Activated naive CD4-positive, alpha-beta T cell treated with anti-CD3 and anti-CD28 coated beads, Interleukin-2, amount 50 U/mL, for 16 hours (primary cell): ENCODE results near the gene TOP1.
A peak's percentile ranks its signal among the peaks of the same experiment; 100 is the strongest.
"Not testable (repeated sequence)": the region's sequence is repeated elsewhere in the genome, so short reads cannot be mapped to it uniquely, and the experiment has no call there.

Experiments
- DNase-seq: peaks from one replicate; pipeline ENCODE4 v3.0.0-alpha.2; 2020

Gene TOP1

DNA sequence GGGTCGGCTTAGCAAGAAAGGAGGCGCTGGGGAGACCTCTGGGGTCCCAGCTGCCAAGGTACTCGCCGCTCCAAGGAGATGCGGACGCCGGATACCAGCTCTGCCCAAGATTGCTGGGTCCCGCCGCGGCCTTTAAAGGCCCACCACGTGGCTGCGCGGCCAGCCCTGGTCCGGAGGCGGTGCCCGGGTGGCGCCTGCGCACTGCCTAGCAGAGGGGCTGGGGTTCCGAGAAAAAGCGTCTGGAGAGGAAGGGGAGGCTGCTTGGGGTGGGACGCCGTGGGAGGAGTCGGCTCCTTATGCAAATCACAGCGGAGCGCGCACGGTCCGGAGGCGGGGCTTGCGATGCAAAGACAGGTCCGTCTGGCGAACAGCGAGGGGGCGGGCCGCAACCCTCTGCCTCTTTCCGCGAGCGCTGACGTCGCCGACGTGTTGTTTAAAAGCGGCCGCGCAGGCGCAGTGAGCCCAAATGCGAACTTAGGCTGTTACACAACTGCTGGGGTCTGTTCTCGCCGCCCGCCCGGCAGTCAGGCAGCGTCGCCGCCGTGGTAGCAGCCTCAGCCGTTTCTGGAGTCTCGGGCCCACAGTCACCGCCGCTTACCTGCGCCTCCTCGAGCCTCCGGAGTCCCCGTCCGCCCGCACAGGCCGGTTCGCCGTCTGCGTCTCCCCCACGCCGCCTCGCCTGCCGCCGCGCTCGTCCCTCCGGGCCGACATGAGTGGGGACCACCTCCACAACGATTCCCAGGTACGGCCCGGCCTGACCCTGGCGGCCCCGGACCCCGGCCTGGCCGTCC, at the start of gene TOP1:
Gene TOP1, plus strand, starts transcription at position 464 of the 791 bp plus-strand sequence. Its CDS starts 246 bp downstream, at position 710.
- DNase-seq, result peak; percentile 100

DNA sequence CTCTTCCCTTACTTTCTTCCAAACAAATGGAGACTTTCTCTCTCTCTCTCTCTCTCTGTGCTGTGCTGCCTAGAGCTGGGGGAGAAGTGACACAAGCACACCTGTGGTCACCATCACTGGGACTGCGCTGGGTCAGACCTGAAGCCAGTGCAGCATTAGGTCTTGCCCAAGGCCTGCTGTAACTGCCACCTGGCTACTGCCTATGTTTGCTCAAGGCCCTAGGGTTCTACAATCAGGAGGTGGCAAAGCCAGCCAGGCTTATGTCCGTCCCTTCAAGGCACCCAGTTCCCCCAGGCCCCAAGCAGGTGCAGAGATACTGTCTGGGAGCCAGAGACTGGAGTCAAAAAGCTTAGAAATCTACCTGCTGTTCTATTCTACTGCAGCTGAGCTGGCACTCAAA, 49.4 kb upstream of the TOP1 start:
- no peak for DNase-seq

DNA sequence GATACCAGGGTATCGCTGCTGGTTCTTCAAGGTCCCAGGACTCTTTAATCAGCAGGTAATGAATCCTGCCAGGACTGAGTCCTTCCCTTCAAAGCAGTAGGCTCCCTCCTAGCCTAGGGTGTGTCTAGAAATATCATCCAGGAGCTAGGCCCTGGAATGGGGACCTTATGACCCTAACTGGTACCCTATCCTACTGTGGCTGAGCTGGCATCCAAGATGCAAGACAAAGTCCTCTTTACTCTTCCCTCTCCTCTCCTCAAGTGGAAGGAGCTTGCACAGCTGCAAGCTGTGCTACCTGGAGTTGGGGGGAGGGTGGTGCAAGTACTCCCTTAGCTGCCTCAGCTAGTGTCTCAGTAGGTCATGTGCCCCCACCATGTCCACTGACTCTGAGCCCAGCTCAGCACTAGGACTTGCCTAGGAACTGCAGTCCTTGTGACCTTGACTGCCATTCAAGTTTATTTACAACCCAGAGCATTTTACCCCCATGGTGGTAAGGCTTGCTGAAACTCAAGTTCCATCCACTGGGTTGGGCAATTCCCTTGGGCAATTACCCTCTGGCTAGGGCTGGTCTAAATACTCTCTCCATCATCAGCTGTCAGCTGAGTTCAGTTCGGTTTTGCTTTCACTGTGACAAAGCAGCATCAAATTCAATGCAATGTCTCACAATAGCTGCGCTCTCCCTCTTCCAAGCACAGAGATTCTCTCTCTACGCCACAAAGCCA, 48.4 kb upstream of the TOP1 start:
- DNase-seq, result no peak

DNA sequence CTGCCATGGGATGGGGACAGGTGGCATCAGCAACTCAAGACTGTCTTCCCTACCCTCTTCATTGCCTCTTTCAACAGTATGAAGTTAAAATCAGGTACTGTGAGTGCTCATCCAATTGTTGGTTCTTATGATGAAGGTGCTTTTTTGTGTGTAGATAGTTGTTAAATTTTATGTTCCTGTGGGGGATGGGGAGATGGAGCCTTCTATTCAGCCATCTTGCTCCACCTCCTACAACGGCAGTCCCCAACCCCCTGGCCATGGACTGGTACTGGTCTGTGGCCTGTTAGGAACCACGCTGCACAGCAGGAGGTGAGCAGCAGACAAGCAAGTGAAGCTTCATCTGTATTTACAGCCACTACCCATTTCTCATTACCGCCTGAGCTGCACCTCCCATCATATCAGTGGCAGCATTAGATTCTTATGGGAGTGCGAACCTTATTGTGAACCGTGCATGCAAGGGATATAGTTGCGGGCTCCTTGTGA, 47.8 kb upstream of the TOP1 start:
- DNase-seq, result no peak

DNA sequence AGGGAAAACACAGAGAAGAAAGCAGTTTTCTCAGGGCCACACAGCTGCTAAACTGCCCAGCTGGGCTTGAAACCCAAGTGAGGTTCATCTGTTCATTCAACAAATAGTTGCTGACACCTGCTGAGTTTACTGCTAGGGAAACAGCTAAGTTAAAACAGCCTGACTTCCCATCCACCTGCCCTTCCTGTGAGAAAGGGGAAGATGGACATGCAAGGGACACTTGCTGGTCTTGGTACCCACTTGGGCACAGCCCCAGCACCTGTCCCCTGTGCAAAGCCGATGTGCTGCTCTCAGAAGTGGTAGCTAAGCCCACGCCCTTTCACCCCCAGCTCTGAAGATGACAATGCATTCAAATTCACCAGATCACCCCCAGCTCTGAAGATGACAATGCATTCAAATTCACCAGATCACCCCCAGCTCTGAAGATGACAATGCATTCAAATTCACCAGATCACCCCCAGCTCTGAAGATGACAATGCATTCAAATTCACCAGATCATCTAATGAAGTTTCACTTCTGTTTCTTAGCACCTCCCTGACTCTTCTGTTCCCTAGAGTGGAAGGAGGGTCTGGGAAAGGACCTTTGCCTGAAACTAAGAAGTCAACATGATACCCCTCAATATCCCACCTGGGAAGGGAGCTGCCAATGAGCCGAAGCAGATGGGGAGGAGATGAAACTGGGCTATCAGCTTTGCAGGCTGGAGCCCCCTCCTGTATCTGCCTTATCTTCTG, 46.0 kb upstream of the TOP1 start:
- no peak for DNase-seq

DNA sequence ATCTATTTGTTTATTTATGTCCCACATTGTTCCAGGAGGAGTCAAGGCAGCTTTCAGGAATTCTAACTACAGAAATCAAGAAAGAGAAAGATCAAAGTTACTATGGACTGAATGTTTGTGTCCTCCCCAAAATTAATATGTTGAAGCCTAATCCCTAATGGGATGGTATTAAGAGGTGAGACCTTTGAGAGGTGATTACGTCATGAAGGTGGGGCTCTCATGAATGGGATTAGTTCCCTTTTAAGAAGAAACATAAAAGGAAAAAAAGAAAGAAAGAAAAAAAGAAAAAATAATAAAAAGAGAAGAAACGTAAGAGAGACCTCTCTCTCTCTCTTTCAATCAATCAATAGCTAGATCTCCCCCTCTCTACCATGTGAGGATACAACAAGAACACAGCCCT, 44.7 kb upstream of the TOP1 start:
- no peak for DNase-seq

DNA sequence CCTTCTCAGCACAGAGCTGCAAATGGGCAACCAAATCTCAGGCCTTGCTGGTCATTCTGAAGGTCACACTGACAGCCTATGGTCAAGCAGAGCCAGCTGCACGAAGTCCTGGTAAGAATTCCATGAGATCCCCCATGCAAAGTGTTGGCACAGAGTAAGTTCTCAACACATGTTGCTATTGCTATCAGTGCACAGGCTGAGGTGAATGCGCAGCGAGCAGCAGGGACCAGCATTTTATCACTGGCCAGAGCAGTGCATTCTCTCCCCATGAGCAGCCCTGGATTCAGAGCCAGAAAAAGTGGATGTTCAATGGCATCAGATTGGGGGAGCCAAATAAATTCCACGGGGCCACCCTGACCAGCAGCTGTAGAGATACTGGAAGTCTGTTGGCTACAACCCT, 44.1 kb upstream of the TOP1 start:
- no peak for DNase-seq

DNA sequence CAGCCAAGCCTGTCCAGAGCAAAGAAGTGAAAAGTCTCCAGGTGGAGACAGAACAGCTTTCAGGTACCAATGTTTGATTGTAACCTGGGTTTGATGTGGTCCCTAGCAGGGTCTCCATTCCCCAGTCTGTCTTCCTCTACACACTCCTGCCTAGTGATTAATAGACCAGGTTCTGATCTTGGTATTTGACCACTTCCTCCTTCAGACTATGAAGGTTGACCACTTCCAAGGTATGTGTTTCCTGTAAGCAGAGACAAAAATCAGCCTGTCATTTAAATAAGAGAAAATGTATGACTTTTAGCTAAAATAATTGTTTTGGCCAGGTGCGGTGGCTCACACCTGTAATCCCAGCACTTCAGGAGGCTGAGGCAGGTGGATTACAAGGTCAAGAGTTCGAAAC, 41.8 kb upstream of the TOP1 start:
- DNase-seq, result no peak

DNA sequence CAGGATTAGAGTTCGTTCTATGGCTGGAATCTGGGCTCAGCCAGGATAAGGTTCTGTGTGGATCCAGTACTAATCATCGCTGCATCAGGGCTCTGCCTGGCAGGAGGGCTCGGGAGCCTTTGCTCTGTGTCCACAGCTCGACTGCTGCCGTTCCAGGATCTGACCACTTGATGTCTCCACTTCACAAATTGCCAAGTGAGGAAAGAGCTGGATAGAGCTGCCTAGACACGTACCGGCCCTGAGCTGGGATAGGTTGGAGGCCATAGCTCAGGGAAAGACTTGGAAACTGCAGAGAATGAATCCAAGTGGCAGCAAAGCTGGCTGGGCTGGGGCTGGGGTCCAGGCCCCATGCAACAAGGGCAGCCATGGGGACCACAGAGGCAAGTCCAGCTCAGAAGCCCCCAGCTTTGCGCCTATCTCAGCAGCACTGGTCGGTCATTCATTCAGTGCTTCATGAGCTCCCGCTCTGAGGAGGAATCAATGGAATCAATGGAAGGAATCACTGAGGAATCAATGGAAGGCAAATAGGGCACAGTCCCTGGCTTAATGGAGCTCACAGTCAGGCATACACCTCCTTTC, 38.0 kb upstream of the TOP1 start:
- peak; percentile 66 for DNase-seq

DNA sequence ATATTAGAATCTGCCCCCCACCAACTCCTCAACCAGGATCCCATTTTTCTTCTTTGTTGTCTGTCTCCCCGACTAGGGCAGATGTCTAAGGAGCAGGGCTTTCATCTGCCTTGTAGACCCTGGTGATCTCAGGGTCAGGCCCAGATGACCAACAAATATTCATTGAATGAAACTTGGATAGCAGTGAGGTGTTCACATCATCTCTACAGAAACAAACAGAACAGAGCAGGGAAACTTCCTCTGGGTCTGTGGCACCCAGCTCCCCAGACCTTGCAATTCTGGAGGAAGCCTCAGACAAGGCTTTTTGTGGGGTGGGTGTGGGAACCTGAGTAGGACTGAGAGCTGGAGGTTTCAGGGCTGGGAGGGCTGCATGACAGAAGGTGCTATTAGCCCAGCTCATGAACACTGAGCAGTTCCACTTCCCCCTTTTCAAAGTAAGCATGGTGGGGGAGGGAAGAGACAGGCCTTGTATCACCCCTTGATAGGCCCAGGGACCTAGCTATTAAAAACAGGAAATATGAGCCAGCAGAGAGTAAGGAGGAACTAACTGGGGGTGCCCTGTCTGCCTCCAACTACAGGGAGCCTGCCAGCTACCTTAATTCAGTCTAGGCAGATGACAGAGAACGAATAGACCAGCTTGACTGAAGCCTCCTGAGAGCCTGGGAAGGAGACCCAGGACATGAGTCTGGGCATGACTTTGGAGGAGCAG, 37.3 kb upstream of the TOP1 start:
- DNase-seq, result no peak

DNA sequence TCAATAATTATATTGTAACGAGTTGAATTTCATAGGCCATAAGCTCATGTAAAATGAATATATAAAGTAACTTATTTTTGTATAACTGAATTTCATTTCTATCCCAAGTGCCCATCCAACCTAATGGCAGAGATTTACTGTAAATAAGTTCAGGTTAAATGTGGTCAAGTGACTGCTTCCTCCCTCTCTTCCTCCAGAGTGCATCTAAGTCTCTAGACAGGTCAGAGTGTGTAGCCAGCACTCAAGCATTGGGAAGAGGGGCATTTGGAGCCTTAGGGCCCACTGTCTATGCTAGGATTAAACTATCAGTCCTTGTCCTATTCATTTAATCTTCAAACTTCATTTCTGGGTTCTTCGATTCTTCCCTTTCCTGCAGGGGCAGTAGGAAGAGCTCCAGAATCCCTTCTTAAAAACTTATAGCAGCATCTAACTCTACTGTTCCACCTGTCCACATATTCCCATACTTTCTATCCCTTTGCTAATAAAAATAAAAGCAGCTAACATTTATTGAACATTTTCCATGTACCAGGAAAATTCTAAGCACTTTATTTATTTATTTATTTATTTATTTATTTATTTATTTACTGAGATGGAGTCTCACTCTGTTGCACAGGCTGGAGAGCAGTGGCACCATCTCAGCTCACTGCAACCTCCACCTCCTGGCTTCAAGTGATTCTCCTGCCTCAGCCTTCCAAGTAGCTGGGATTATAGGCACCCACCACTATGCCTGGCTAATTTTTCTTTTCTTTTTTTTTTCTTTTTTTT, 36.1 kb upstream of the TOP1 start:
- no peak for DNase-seq

DNA sequence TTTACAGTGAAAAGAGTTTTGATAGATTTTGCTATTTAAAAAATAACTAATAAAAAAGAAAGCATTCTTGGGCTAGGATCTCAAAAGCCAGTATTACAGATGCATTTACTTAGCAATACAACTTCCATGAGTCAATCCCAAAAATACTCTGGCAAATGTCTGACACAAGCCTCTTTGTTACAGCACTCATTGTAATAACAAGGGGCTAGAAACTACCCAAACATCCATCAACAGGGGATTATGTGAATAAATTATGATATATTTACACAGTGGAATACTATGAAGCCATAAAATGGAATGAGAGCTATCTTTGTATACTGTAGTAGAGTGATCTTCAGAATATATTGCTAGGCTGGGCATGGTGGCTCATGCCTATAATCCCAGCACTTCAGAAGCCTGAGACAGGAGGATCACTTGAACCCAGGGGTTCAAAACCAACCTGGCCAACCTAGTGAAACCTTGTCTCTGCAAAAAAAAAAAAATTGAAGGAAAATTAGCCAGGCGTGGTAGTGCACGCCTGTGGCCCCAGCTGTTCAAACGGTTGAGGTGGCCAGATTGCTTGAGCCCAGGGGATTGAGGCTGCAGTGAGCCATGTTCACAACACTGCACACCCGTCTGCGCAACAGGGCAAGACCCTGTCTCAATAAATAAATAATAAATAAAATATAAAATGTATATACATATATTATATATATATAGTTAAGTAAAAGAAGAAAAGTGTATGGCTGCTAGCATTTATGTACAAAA, 34.7 kb upstream of the TOP1 start:
- DNase-seq, result no peak

DNA sequence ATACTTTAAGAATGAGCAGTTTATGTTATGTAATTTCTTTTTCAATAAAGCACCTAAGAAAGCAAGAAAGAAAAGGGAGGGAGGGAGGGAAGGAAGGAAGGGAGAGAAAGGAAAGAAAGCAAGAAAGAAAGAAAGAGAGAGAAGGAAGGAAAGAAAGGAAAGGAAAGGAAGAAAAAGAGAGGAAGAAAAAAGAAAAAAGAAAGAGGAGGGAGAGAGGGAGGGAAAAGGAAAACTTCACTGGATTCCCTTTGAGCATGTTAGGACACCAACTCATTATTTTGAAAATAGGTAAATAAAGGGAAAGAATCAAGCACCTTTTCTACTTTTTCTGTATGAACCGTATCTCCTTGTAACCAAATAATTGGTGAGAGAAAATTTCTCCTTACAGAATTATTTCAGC, 32.3 kb upstream of the TOP1 start:
- no peak for DNase-seq

DNA sequence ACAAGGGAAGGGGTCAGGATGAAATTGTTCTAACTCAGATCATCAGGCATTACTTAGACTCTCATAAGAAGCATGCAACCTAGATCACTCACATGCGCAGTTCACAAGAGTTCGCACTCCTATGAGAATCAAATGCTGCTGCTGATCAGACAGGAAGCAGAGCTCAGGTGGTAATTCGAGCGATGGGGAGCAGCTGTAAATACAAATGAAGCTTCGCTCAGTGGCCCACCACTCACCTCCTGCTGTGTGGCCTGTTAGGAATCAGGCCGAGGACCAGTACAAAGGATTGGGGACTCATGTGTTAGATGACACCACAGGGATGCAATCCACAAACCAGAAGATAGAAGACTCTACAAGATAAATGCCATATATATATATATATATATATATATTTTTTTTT, 31.5 kb upstream of the TOP1 start:
- DNase-seq, result no peak

DNA sequence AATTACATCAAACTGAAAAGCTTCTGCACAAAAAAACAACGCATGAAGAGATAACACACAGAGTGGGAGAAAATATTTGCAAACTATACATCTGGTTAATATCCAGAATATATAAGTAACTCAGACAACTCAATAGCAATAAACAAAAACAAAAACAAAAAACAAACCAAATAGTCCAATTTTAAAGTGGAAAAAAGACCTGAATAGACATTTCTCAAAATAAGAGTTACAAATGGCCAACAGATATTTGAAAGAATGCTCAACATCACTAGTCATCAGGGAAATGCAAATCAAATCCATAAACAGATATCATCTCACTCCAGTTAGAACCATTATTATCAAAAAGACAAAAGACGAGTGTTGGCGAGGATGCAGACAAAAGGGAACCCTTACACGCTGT, 28.8 kb upstream of the TOP1 start:
- DNase-seq, result no peak

DNA sequence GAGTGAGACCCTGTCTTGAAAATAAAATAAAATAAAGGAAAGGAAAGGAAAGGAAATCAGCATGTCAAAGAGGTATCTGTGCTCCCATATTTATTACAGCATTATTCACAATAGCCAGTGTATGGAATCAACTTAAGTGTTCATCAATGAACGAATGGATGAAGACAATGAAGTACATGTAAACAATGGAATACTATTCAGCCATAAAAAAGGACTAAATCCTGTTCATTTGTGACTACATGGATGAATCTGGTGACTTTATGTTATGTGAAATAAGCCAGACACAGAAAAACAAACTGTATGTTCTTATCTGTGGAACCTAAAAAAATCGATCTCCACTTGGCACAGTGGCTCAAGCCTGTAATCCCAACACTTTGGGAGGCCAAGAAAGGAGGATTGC, 28.0 kb upstream of the TOP1 start:
- DNase-seq, result no peak

DNA sequence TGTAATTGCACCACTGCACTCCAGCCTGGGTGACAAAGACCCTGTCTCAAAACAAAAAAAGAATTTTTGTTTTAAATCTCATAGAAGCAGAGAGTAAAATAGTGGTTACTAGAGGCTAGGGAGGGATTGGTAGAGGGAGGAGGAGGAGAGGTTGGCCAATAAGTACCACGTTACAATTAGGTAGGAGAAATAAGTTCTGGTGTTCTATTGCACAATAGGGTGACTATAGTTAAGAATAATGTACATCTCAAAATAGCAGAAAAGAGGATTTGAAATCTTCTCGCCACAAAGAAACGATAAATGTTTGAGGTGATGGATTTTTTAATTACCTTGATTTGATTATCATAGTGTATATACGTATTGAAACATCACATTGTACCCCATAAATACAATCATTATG, 27.1 kb upstream of the TOP1 start:
- no peak for DNase-seq

DNA sequence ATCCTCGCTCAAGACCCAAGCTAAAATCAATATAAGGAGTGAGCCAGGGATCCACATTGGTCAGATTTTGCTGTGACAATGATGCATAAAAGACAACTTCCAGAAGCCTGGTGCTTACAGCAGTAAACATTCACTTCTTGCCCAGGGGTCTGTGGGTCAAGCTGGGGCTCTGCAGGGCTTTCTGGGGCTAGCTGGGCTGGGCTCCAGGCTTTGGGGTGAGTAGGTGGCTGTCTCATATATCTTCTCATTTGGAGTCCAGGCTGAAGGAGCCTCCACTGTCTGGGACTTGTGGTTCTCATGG, 25.8 kb upstream of the TOP1 start:
- no peak for DNase-seq

DNA sequence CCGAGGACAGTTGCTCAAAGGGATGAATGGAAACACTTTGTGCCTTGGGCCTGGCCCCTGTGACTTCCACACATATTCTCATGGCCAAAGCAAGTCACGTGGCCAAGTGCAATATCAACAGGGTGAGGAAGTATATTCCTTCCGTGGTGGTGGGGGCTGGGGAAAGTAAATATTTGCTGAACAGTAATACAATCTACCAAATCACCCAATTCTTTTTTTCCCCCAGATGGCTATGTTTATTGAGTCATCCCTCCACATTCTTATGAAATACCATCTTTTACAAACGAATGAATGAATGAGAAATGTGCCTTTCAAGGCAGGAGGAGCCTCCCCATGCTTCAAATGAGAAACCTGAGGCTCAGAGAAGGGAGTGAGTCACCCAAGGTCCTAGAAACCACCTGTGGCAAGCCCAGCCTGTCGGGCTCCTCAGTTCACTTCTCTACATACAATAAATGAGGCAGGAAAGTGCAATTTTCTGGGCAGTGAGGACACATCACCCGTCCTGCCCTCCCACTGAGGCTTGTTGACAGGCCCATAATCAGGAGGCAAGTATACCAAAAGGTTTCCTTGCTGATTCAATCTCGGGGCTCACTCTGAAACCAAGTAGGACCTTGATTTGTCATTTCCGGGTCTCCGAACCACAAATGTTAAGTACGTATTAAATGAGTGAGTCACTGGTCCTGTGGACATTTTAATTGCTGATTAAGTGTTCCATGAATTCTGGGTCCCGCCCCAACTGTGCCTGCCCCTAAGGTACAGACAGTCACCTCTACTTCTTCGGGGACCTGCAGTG, 25.3 kb upstream of the TOP1 start:
- DNase-seq, result peak; percentile 48

DNA sequence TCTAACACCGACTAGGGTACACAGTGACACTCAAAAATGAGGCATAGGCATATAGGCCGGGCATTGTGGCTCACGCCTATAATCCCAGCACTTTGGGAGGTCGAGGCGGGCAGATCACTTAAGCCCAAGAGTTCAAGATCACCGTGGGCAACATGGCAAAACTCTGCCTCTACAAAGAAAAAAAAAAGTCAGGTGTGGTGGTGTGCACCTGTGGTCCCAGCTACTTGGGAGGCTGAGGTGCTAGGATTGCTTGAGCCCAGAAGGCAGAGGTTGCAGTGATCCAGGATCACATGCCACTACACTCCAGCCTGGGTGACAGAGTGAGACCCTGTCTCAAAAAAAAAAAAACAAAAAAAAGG, 24.7 kb upstream of the TOP1 start:
- DNase-seq, result not testable (repeated sequence)
